Fibroblast of lung (primary cell): Measurements from ENCODE around the gene OR10A2.

Source experiments
- CTCF ChIP-seq, 2 donors: IDR thresholded peaks in 1 of 2; conservative IDR thresholded peaks in 1 of 2; 1 replicate in 1 of 2; 2 replicates in 1 of 2; pipeline ENCODE4 v1.5.1; 2011 to 2012; ENCODE audit warnings: low read length in 2 of 2, control low read depth in 1 of 2, inconsistent platforms in 1 of 2, low read depth in 1 of 2, mild to moderate bottlenecking in 1 of 2
- EZH2 ChIP-seq: IDR thresholded peaks from 2 replicates; pipeline ENCODE4 v1.5.1; 2012; ENCODE audit warnings: low read length, control low read depth, mild to moderate bottlenecking; ENCODE audit errors: missing control alignments

- TF ChIP-seq CTCF (conservative IDR thresholded peaks at IDR 0.05 in 1 of 2, IDR thresholded peaks at IDR 0.05 in 1 of 2; ENCODE audit: low read depth in 1 of 2, low read length in 2 of 2), result no peak
- no peak for TF ChIP-seq EZH2
These were observed 43.9 kb upstream of the OR10A2 start for GRCh38 chr11:6818967-6819366.
